Measurements from ENCODE around the gene EME2.

The EME2 gene

GRCh38 chr16:1817716-1818115, 45.1 kb downstream of the EME2 start:
- DNase-seq = no peak

- DNase-seq = no peak
Measured at GRCh38 chr16:1818204-1818872, 45.7 kb downstream of the EME2 start.

GRCh38 chr16:1818873-1819525, 46.4 kb downstream of the EME2 start:
- DNase-seq = no peak

GRCh38 chr16:1819611-1820010, 47.0 kb downstream of the EME2 start:
- DNase-seq = no peak

- DNase-seq = no peak
Measured at GRCh38 chr16:1820096-1820945, 47.7 kb downstream of the EME2 start.

- DNase-seq = no peak
Measured at GRCh38 chr16:1820946-1821290, 48.3 kb downstream of the EME2 start.

- DNase-seq = no peak
Measured at GRCh38 chr16:1821861-1822611, 49.4 kb downstream of the EME2 start.

GRCh38 chr16:1822801-1823200, 50.2 kb downstream of the EME2 start:
- no peak for DNase-seq

- peak in 30 of 56 donors; percentile 1 to 63 (median 22) for DNase-seq
Measured at GRCh38 chr16:1823821-1824220, 51.2 kb downstream of the EME2 start.

- DNase-seq = no peak
Measured at GRCh38 chr16:1825381-1825863, 52.8 kb downstream of the EME2 start.

Measured in amygdala (tissue), 56 donors.